GM21737 (cell line): ENCODE results near the gene ANKRD10.
"Not testable (repeated sequence)": the region's sequence is repeated elsewhere in the genome, so short reads cannot be mapped to it uniquely, and the experiment has no call there.

Experiments used
- ATAC-seq: cut with Tn5 transposase; IDR thresholded peaks from one replicate; pipeline ENCODE4 v1.9.1; 2021; ENCODE audit warnings: mild to moderate bottlenecking, moderate library complexity; ENCODE audit not compliant: unreplicated experiment

Gene ANKRD10

DNA sequence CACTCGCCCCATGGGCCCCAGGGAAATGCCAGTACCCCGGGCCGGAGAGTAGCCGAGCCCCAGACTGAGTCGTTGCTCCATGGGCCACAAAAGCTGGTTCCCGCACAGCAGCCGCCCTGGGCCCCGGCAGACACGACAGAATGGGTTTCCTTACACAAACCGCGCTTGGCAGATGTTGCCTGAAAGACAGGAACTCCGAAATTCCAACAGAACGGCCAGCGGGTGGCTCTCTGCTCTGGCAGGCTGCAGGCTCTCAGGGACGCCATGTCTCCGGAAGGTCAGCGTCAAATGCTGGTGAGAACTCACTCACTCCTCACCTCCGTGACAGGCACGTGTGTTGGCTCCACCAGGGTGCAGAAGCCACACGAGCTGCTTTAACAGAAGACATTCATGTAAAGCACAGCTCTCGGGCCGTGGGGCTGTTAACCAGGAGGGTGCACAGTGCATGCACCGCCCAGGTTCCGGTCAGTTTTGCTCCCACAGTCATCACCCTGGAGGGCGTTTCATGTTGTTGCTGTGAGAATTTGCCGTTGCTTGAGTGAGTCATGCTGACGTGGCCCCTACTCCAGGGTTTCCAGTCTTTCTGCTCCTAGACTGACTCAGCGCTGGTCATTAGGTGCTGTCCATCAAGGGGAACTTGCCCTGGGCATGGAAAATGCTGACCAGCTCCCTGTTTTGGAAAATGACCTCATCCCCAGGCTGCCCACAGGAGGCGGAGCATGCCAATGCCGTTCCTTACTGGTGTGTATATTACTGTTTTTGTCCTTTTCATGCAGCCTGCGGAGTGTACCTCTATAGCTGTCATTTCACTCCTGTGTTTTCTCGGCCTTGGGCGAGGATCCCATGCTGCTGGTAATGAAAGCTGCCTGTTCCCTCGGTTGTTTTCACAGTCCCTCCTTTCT is 44.8 kb downstream of the ANKRD10 start:
- ATAC-seq: no peak

DNA sequence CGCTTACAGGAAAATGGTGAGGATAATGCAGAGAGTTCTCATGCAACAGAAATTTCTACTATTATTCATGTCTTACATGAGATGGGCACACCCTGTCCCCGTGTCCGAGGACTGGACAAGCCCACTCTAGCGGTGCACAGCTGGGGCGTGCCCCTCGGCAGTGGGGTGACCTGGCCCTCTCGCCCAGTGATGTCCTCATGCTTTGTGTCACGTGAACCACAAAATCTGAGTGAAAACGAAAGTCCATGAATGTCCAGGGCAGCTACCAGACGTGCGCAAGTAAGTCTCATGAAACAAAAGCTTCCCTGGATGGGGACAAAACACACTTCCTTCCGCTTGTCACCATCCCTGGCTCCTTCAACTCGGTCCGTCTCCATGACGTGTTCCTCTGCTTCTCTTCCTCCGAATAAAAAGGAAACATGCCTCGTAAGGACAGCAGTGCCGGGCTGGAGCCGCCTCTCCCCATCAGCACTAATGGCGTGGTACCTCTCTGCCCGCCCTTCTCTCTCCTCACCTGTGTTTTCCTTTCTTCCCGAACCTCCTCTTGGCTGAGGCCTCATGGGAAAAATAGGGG is 45.6 kb downstream of the ANKRD10 start:
- ATAC-seq: no peak

DNA sequence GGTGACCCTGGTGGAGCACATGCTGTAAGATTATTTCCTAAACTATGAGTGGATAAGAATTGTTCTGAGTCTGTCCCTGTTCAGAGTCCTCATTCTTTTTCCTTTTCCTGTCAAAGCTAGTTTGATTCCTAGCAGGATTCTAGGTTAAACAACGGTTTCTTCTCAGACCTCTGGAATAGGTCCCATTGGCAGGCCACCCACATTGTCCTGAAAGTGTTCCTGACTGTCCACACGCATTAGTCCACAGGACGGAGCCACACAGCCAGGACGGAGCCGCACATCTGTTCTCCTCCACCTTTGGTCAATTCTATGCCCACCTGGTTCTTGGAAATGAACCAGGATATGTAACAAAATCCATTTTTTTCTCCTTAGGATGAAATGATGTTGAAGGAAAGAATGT is 46.1 kb downstream of the ANKRD10 start:
- no peak for ATAC-seq

DNA sequence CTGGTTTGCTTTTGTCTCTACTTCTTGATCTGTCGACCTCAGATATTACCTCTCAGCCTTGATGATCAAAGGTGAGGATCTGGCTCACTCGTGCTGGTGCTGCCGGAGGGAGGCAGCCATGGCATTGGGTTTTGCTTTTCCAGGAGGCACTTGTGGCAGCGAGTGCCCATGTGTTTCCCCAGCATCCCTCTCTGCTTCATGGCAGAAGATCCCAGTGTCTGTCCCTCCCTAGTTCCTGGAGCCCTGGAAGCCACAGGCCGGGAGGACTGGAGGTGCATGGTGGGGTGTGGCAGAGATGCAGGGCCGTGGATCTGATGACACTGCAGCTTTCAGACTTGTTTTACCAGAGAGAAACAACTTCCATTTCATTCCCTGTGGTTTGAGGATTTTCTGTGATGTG is 47.5 kb downstream of the ANKRD10 start:
- ATAC-seq: no peak

DNA sequence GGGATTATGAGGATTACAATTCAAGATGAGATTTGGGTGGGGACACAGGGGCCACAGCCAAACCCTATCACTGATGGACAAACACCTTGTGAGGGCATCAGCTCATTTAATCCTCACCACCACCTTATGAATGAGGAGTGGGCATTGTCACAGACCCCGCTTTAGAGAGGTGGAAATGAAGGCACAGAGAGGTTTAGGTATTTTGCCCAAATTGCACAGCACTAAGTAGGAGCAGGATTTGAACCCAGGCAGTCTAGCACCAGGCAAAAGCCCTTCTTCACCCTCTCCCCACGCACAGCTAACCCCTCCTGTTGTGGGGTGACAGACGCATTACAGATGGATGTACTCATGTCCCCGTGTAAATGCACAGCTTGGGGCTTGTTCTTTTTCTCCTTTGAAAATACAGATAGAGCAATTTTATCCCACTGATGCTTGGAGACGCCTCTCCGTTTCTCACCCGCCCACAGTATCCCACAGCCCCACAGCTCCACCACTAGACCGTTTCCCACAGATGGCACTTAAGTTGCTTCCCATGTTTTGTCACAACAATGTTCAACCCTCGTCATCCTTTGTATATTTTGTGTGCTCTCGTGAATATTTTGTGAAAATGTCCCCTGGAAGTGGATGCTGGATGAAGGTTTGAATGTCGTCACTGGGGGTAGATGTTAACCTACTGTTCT is 48.2 kb downstream of the ANKRD10 start:
- ATAC-seq: no peak

DNA sequence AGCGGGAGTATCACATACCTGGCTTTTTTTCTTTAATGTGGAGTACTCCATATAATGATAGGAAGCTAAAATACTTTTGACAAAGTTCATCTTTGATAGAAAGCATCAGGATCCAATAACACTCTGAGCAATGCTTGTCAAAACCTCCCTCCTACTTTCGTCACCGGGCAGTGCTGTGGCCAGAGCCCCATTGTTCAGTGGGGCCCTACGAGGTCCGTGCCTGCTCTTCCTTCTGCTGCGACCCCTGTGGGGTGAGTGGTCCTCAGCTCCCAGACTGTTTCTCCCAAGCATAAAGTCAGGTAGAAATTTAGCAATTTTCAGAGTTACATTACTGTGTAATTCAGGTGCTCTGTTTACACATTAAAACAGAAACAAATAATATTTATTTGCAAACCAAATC is 51.2 kb downstream of the ANKRD10 start:
- no peak for ATAC-seq

DNA sequence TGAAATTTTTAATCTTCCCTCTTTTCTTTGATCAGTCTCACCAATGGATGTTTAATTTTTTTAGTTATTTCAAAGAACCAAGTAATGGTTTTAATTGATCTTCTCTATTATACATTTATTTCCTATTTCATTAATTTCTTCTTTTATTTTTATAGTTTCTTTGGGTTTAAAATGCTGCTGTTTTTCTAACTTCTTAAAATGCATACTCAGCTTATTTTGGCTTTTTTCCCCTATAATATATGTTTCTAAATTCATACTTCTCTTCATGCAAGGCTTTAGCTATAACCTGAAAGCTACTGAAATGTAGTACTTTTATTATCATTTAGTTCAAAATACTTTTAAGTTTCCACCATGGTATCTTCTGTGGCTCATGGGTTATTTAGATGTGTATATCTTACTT is 53.9 kb downstream of the ANKRD10 start:
- ATAC-seq: no peak

DNA sequence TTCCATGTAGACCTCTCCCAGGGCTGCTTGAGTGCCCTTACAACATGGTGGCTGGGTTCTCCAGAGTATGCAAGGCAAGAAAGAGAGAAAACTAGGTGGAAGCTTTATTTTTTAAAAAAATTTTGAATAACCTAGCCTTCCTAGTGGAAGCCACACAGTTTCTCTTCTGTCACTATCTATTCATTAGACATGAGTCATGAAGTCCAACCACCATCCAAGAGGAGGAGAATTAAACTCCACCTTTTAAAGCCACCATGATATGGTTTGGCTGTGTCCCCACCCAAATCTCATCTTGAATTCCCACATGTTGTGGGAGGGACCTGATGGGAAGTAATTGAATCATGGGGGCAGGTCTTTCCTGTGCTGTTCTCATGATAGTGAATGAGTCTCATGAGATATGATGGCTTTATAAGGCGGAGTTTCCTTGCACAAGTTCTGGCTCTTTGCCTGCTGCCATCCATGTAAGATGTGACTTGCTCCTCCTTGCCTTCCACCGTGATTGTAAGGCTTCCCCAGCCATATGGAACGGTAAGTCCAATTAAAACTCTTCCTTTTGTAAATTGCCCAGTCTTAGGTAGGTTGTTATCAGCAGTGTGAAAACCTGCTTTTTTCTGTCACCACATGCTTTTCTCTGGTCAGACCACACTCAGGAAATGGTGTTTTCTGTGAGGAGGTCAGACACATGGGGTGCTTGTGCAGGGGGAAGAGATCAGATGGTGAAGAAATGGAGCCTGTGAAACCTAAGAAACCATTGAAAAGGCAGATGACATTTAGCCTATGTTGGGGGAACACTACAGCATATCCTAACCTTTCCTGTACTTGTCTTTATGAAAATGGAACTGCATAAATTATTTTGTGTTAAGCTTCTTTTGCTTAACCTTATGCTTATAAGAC is 57.7 kb downstream of the ANKRD10 start:
- no peak for ATAC-seq

DNA sequence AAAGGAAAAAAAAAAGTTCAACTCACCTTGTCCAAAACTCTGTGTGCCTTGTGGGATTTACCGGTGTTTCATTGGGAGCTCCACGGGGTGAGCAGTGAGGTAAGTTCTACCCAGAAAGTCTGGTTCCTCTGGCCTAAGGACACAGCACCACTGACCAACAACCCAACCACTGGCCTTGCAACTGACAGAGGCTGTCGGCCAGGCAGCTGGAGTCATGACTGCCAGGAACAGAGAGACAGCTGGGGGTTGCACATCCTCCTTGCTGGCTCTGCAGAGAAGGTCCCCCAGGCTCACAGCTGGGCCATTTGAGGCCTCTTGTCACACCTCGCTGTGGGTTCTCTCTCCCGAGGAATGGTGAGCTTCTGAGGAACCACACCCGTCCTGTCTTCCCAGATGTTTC is 59.5 kb downstream of the ANKRD10 start:
- no peak for ATAC-seq

DNA sequence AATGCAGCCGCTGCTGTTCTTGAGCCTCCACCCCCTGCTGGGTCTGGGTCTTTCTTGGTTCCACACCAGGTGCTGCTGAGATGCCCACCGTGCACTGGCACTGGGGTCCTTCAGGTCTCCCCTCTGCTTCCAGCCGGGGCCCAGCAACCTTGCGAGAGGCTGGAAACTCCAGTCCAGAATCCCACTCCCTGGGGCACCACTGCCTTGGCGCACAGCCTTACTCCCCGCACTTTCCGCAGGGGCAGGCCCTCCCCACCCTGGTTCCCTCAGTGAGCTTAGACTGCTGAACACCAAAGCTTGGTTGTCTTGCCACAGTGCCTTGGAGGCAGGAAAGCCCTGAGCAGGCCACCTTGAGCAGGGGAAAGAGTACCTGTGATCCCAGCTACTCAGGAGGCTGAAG is 60.0 kb downstream of the ANKRD10 start:
- ATAC-seq: no peak

DNA sequence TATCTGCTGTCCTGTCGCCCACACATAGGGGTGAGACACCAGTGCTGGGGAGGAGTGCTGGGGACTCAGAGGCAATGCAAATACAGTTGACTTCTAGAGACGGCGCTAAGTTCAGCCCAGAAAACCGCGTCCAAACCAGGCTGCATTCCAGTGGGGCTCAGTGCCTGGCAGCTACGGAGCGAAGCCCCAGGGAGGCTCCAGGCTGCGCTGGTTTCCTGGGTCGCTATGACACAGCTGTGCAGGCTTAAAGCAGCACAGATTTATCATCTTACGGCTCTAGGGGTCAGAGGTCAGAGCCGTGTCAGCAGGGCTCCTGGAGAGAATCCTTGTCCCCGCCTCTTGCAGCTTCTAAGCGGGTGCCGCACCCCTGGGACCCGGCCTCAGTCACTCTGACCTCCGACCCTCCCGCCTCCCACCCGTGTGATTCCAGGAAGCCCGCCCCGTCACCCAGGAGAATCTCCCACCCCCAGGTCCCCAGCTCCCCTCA is 61.6 kb downstream of the ANKRD10 start:
- no peak for ATAC-seq

DNA sequence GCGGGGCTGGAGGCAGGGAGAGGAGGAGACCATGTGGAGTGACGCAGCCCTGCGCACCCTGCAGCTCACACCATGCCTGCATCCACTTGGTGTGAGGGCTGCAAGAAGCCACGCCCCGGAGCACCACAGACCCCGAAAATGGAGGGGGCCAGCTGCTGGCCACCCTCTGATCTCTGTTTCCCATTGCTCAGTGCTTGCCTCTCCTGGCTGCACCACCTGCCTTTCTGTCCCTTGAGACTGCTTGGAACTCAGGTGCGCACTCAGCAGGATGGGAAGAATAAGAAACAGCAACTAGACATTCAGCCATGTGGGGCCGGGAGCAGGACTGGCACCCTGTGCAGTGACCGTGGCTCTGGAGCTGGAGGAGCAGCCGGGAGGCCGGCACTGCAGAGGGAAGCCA is 64.0 kb downstream of the ANKRD10 start:
- ATAC-seq: no peak

DNA sequence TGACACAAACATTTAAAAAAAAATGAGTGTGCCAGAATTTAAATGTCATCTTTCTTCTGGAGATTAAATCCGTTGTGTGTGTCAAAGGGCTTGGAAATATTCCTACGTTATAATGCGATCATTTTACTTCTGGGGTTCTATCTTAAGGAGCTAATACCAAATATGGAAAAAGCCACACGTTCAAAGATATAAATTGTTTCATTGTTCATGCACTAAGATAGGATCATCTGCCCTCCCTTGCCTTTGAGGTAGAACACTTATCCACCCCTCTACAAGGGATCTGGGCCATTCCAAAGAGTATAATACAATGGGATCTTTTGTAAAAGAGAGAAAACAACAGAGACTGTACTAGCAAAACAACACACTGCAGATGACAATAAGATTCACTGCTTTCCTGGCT is 64.9 kb downstream of the ANKRD10 start:
- no peak for ATAC-seq

DNA sequence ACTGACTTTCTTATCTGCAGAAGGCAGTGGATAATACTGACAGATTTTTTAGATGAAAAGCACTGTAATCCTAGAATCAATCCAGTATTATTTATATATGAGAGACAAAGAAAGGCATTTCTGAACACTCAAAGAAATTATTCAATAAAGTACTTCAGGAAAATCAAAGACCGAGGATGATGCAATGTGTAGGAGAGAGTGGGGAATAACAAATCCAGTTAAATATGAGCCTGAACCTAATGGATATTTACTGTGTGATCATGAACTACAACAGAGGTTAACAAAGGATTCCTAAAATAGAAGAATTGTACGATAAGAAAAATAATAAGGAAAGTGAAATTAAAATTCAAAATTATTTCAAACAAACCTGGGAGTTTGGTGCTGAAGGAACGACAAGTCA is 69.3 kb downstream of the ANKRD10 start:
- ATAC-seq: no peak

DNA sequence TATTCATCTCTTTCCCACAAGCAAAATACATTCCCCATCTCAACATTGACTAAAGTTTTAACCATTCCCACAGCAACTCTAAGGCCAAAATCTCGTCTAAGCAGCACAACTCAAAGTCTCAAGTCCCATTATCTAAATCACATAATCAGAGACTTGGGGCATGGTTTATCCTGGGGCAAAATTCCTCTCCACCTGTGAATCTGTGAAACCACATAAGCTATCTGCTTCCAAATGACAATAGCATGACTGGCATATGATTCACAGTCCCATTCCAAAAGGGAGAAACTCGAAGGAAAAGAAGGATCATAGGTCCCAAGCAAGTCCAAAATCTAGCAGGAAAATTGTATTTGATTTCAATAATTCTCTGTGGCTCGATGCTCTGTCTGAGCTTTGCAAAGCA is 73.0 kb downstream of the ANKRD10 start:
- ATAC-seq: no peak

DNA sequence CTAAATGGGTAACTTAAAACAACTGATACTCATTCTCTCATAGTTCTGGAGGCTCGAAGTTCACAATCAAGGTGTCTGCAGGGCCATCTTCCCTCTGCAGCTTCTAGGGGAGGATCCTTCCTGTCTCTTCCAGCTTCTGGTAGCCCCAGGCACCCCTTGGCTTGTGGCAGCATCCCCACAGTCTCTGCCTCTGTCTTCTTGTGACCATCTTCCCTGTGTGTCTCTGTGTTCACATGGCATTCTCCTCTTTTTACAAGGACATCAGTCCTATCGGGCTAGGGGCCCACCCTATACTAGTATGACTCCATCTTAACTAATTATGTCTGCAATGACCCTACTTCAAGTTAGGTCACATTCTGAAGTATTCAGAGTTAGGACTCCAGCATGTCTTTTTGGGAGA is 73.5 kb downstream of the ANKRD10 start:
- ATAC-seq: no peak

DNA sequence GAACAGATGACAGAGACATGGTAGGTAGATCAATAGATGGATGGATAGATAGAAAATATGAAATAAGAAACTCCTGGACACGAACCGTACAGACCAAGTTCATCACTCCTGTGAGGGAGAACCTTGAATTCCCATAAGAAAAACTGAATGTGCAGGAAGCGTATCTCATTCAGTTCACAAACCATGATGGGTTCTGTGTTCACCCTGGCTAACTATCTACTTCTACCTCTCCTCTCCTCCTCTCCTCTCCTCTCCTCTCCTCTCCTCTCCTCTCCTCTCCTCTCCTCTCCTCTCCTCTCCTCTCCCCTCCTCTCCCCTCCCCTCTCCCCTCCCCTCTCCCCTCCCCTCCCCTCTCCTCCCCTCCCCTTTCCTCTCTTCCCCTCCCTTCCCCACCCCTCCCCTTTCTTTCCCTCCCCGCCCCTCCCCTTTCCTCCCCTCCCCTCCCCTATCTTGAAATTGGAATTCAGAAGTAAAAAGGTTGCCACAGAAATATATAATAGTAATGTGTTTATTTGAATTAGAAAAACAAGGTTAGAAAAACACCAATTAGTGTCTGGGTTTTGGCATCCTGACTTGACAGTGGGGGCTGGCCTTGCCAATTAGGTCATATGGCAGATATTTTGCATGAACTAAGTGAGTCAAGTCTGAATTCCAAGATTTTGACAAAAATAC is 75.9 kb downstream of the ANKRD10 start:
- ATAC-seq: no peak

DNA sequence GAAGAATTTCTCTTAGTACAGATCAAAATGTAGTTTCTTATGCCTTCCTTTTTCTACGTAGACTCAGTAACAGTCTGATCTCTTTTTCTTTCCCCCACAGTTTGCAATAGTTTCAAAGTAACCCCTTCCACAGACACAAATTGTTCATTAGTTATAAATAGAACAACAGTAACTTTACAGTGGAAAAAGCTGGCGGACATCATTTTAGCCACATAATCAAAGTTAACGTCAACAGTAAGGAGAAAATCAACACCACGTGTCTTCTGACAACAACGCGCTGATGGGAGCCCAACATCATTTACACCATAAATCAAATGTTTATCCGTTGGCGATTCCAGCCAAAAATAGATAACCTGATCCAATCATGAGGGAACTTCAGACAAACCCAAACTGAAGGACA is 76.8 kb downstream of the ANKRD10 start:
- ATAC-seq: no peak

DNA sequence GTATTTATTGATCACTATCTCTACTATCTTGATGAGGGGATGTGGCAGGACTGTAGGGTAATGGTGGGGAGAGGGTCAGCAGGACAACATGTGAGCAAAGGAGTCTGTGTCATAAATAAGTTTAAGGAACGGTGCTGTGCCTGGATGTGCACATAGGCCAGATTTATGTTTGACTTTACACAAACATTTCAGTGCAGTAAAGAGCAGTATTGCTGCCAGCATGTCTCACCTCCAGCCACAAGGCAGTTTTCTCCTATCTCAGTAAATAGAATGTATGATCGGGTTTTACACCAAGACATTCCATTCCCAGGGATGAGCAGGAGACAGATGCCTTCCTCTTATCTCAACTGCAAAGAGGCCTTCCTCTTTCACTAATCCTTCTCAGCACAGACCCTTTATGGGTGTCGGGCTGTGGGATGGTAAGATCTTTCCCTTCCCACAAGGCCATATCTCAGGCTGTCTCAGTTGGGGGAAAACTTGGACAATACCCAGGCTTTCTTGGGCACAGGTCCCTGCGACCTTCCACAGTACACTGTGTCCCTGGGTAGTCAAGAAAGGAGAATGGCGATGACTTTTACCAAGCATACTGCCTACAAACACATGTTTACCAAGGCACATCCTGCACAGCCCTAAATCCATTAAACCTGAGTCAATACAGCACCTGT is 77.3 kb downstream of the ANKRD10 start:
- ATAC-seq: not testable (repeated sequence)

DNA sequence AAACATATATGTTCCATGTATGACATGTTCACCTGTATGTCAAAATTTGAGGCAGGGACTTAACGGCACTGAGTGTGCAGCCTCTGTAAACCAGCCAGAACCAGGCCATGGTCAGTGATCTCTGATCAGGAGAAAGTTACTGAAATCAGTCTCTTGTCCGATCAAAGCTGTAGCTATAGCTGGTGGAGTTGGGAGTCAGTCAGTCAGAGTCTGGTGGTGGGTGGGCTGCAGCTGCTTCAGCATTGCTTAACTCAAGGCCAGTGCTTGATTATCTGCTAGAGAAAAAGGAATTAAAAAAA is 78.3 kb downstream of the ANKRD10 start:
- ATAC-seq: no peak
